Gastroesophageal sphincter (tissue), 4 donors: ENCODE measurements around the gene CACNA1A. TPM values are rescaled to one million over a fixed set of nuclear protein-coding genes. Genes with fewer than 3 reads are reported as not detected.

Source experiments
- ATAC-seq: fragments of 150-250 bp; one replicate; pipeline ENCODE4 v1.9.1; 2016; ENCODE audit warnings: mild to moderate bottlenecking, moderate library complexity
- H3K27ac ChIP-seq, 4 donors: fragments of 200-600 bp; sonication (generic) in 3 of 4; 1 replicate in 3 of 4; 2 replicates in 1 of 4; pipeline ENCODE4 v1.5.1; 2016 to 2019
- H3K27me3 ChIP-seq: fragments of 200-600 bp; sonication (generic); one replicate; pipeline ENCODE4 v1.5.1; 2019
- H3K36me3 ChIP-seq, 2 donors: fragments of 200-600 bp; sonication (generic); one replicate each; pipeline ENCODE4 v1.5.1; 2019; ENCODE audit warnings: control low read depth in 1 of 2
- H3K4me1 ChIP-seq, 3 donors: fragments of 200-600 bp; sonication (generic); 1 replicate in 2 of 3; 2 replicates in 1 of 3; pipeline ENCODE4 v1.5.1; 2016 to 2019; ENCODE audit warnings: control low read depth in 2 of 3
- H3K4me3 ChIP-seq, 2 donors: fragments of 200-600 bp; sonication (generic); one replicate each; pipeline ENCODE4 v1.5.1; 2019; ENCODE audit warnings: mild to moderate bottlenecking in 1 of 2, moderate library complexity in 1 of 2
- H3K9me3 ChIP-seq, 3 donors: fragments of 200-600 bp; sonication (generic); one replicate each; pipeline ENCODE4 v1.5.1; 2017 to 2019; ENCODE audit warnings: control low read depth in 2 of 3
- CTCF ChIP-seq, 4 experiments: fragments of 200-600 bp in 2 of 4; fragments of 450-650 bp in 2 of 4; sonication (generic) in 1 of 4; IDR thresholded peaks; one replicate each; pipeline ENCODE4 v1.5.1; 2017 to 2019; ENCODE audit warnings: antibody characterized with exemption in 4 of 4, mild to moderate bottlenecking in 2 of 4, moderate library complexity in 2 of 4
- EP300 ChIP-seq: sonication (generic); formaldehyde crosslinking; IDR thresholded peaks from one replicate; pipeline ENCODE4 v1.6.1; 2017; ENCODE audit warnings: antibody characterized with exemption, mild to moderate bottlenecking
- POLR2A ChIP-seq, 2 donors: fragments of 450-650 bp; IDR thresholded peaks; one replicate each; pipeline ENCODE4 v1.6.1; 2017; ENCODE audit warnings: antibody characterized with exemption in 2 of 2, mild to moderate bottlenecking in 2 of 2, moderate library complexity in 1 of 2
- POLR2AphosphoS5 ChIP-seq: sonication (generic); formaldehyde crosslinking; IDR thresholded peaks from one replicate; pipeline ENCODE4 v1.6.1; 2017; ENCODE audit warnings: antibody characterized with exemption
- WGBS, 2 donors: methylation state at CpG; one replicate each; pipeline ENCODE4 v1.1.5; 2018; ENCODE audit warnings: low coverage in 1 of 2; 5-methylcytosine and 5-hydroxymethylcytosine counted together
- total RNA-seq, 4 donors: library from RNA; depleted of rRNA; stranded (reverse); fragments of >200 nt; gene quantifications; one replicate each; pipeline ENCODE4 v1.1.0, GENCODE V29; 2016

Gene CACNA1A
- total RNA-seq, 4 donors from 2014 or later: 0.54 to 1.3 (median 0.93) TPM; not detected in 1

GRCh38 chr19:13353625-13354024, 152.7 kb downstream of the CACNA1A start:
- no peak overlapping the region for H3K27ac ChIP-seq
- no peak overlapping the region for H3K4me3 ChIP-seq
- peaks cover 0 to 35% (median 0%) of the 10 kb centered on the region in 3 donors for H3K9me3 ChIP-seq
- TF ChIP-seq EP300 (no peak), CTCF (IDR thresholded peaks at IDR 0.05) (no peak), POLR2A (IDR thresholded peaks at IDR 0.05) (no peak), POLR2AphosphoS5 (no peak)
- ATAC-seq: no peak
- H3K27me3 ChIP-seq: peaks cover 58% of the 10 kb centered on the region
- 62 to 64% methylated on average over 3 of the region's 3 CpGs for WGBS, 2 donors
- no peaks in the 10 kb centered on the region for H3K36me3 ChIP-seq
- H3K4me1 ChIP-seq: no peaks in the 10 kb centered on the region

GRCh38 chr19:13350759-13351158, 155.5 kb downstream of the CACNA1A start:
- Histone ChIP-seq H3K4me3 (no peak overlapping the region), H3K4me1 (no peaks in the 10 kb centered on the region), H3K27me3 (peaks cover 62% of the 10 kb centered on the region), H3K27ac (no peak overlapping the region), H3K36me3 (no peaks in the 10 kb centered on the region), H3K9me3 (peaks cover 0 to 24% (median 0%) of the 10 kb centered on the region in 3 donors)
- no peak for ATAC-seq
- 89 to 93% methylated on average over 5 to 6 of the region's 6 CpGs for WGBS, 2 donors
- TF ChIP-seq EP300 (no peak), POLR2A (IDR thresholded peaks at IDR 0.05) (no peak), POLR2AphosphoS5 (no peak), CTCF (IDR thresholded peaks at IDR 0.05) (no peak)

GRCh38 chr19:13350072-13350471, 156.2 kb downstream of the CACNA1A start:
- no peaks in the 10 kb centered on the region for H3K36me3 ChIP-seq
- H3K4me3 ChIP-seq: no peak overlapping the region
- H3K4me1 ChIP-seq: no peaks in the 10 kb centered on the region
- H3K27me3 ChIP-seq: peaks cover 55% of the 10 kb centered on the region
- H3K9me3 ChIP-seq: peaks cover 0 to 24% (median 0%) of the 10 kb centered on the region in 3 donors
- no peak for ATAC-seq
- TF ChIP-seq POLR2AphosphoS5 (no peak), EP300 (no peak), CTCF (IDR thresholded peaks at IDR 0.05) (no peak), POLR2A (IDR thresholded peaks at IDR 0.05) (no peak)
- WGBS, 2 donors: 90% methylated on average over 3 of the region's 4 CpGs
- no peak overlapping the region for H3K27ac ChIP-seq

GRCh38 chr19:13347367-13347766, 158.9 kb downstream of the CACNA1A start:
- Histone ChIP-seq H3K27me3 (peaks cover 38% of the 10 kb centered on the region), H3K36me3 (no peaks in the 10 kb centered on the region), H3K4me3 (no peak overlapping the region), H3K27ac (no peak overlapping the region), H3K4me1 (no peaks in the 10 kb centered on the region), H3K9me3 (peaks cover 0 to 30% (median 0%) of the 10 kb centered on the region in 3 donors)
- no peak for TF ChIP-seq EP300
- TF ChIP-seq POLR2AphosphoS5: no peak
- no peak for TF ChIP-seq CTCF (IDR thresholded peaks at IDR 0.05)
- TF ChIP-seq POLR2A (IDR thresholded peaks at IDR 0.05): no peak
- ATAC-seq: no peak
- WGBS, 2 donors: 49 to 55% methylated on average over 3 to 12 of the region's 12 CpGs

GRCh38 chr19:13343514-13343913, 162.8 kb downstream of the CACNA1A start:
- Histone ChIP-seq H3K4me3 (no peak overlapping the region), H3K9me3 (peaks cover 0 to 15% (median 0%) of the 10 kb centered on the region in 3 donors), H3K36me3 (no peaks in the 10 kb centered on the region), H3K27ac (no peak overlapping the region), H3K27me3 (peaks cover 48% of the 10 kb centered on the region), H3K4me1 (no peaks in the 10 kb centered on the region)
- no peak for ATAC-seq
- WGBS, 2 donors: 71 to 89% methylated on average over 1 to 2 of the region's 2 CpGs
- TF ChIP-seq POLR2A (IDR thresholded peaks at IDR 0.05): no peak
- TF ChIP-seq POLR2AphosphoS5: no peak
- TF ChIP-seq CTCF (IDR thresholded peaks at IDR 0.05): no peak
- TF ChIP-seq EP300: no peak
